GM20431 (cell line): Measurements from ENCODE around the gene TVP23A.
"Not testable (repeated sequence)": the region's sequence is repeated elsewhere in the genome, so short reads cannot be mapped to it uniquely, and the experiment has no call there.

Experiments
- in situ Hi-C: fragments of 300-500 bp; cut with MseI, MboI; formaldehyde crosslinking; loops from one replicate; pipeline ENCODE4 v1.15.0; 2020; ENCODE audit warnings: low sequenced_read_pairs; ENCODE audit not compliant: unreplicated experiment

TVP23A gene

DNA sequence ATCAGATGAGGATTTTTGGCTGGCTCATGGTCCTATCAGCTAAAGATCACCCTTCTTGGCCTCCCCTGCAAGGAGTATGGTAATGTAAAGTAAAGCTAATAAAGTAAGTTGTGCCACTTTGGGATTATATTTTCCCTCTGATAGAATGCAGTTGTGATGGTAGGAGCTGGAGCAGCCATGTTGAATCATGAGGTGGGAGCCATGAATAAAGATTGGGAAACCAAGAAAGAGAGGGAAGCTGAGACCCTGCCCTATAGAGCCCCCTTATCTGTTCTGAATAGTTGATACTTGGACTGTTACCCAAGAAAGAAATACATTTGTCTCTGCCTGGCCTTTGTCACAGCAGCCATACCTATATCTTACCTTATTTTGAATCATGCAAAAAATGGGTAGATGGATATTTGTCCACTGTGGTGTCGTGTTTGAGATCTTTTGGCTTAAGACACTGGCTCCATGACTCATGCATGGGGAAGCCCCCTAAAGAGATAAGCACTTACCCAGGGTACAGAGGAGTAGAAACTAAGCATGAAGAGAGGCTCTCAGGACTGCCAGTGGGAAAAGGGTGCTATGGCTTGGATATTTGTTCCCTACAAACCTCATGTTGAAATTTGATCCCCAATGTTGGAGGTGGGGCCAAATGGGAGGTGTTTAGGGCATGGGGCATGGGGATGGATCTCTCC lies 17.7 kb upstream of the TVP23A start:
- in situ Hi-C loops: no loop called here

DNA sequence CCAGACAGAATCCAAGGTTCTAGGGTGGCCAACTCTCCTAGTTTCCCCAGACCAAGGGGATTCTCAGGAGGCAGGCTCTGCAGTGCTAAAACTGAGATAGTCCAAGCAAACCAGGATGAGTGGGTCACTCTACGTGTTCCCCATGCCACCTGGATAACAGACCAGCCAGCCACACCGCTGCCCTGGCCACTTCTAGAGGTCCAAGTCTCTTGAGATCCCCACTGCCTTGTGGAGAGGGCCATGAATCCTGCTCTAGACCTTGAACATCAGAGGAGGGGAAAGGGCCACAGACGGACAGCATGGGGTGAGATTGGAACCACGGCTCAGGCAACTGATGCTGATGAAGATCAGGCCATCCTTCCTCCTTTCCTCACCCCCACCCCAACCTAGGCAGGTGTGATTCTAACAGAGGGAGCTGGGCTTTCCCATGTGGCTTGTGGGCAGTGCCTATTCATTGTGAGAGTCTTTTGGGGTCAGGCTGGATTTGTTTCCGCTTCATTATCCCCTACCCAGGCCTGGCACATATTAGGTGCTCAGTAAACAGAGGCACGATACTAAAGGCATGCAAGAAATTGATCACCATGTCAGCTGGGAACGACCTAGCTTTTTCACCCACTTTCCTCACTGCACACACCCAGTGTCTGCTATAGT lies 16.8 kb upstream of the TVP23A start:
- in situ Hi-C loops: no loop called here

- in situ Hi-C loops: no loop called here
Measured at GRCh38 chr16:10834766-10835165, 16.2 kb upstream of the TVP23A start.

DNA sequence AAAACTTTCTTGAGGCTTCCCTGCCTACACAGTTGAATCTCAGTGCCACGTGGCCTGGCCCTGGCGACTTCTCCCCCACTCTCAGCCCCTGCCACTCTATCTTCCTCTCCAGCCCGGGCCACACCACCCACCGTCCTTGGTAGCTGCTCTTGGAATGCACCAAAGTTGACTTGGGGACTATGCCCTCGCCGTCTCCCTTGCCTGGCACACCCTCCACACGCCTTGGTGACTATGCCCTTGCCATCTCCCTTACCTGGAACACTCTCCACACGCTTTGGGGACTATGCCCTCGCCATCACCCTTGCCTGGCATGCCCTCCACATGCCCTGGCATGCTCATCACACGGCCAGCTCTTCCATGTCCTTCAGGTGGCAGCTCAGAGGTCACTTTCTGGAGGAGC lies 15.5 kb upstream of the TVP23A start:
- in situ Hi-C loops: no loop called here

DNA sequence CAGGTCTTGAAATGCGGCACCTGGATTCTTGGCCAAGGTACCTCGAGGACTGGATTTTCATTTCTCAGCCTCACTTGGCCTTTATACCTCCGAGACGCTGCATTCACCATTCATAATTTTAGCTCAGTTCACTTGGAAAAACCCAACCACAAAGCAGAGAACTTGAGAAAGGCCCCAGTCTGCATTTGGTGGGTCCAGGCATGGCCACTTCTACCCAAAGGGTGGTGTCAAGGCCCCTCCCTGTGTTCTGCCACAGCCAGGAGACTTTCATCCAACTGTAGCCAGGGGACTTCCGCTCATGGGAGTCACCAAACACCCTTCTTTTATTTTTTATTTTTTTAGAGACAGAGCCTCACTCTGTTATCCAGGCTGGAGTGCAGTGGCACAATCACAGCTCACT lies 14.7 kb upstream of the TVP23A start:
- in situ Hi-C loops: no loop called here

- in situ Hi-C loops: no loop called here
Measured at GRCh38 chr16:10831894-10832886, 13.6 kb upstream of the TVP23A start.

- in situ Hi-C loops: not testable (repeated sequence)
Measured at GRCh38 chr16:10830240-10830639, 11.6 kb upstream of the TVP23A start.

GRCh38 chr16:10829390-10830098 lies 10.9 kb upstream of the TVP23A start:
- in situ Hi-C loops: not testable (repeated sequence)

DNA sequence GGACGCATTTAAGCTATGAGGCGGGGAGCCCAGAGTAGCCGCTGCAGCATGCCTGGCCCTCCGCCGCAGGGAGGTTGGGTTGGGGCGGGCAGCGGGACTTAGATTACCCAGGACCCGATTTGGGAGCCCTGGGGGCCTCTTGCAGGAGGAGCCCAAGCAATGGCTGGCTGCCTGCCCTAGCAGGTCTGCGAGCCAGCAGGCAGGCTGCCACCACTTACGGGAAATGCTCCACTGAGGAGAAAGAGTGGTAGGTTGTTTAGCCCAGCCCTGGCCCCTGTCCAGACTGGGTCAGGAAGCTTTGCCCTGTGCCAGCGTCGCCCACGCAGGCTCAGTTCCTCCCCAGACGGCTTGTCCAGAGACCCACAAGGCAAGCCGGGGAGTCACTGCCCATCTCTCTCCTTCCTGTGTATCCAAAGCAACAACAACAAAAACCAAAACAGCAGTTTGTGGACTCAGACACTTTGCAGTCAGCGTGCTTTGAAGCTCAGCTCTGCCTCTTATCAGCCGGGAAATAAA lies 10.3 kb upstream of the TVP23A start:
- in situ Hi-C loops: no loop called here

DNA sequence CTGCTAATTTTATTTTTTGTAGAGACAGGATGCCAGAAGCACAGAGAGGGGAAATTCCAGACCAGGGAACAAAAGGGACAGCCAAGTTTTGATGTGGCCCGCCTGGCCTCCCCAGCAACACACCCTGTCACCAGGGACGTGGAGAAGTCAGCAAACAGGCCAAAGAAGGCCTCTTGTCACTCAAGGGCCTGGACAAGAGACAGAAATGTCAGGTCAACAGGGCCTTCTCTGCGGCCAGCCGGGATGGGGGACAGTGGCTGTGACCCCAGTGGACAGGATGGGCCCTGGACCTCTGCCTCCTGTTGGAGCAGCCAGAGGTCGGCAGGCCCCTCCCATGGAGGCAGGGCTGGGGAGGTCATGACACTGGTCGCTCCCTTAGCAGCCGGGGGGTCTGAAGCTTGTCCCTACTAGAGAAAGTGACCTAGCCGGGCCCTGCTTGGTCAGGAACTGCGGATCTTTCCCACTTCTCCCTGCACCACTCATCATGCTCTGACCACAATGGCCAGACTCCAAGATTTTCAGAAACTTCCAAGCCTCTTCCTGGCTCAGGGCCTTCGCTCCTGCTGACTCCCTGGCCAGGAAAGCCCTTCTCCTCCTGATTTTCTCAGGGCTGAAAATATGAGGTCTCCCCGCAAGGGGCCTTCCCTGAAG lies 9.2 kb upstream of the TVP23A start:
- in situ Hi-C loops: no loop called here

DNA sequence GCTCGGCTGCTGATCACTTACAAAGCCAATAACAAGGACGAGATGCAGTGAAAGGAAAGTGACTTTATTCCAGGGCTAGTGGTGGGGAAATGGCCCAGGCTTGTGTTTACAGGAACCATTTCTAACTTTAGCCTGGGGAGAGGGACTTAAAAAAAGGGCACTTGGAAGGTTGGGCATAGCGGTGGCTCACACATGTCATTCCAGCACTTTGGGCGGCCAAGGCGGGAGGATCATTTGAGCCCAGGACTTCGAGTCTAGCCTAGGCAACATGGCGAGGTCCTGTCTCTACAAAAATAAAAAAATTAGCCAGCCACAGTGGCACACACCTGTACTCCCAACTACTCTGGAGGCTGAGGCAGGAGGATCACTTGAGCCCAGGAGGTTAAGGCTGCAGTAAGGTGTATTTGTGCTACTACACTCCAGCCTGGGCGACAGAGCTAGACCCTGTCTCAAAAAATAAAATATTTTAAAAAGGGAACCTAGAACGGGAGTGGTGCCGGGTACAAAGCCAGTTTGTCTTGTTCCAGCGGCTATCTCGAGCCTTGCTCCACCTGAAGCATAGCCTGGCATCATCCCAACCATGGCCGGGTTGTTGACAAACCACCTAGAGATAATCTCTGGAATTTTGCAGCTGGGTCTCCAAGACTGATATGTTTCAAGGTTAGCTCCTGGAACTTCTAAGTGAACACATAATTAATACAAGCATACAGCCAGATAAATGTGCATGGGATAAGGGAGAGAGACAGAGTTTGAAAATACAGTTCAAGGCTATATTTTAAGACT lies 5.7 kb upstream of the TVP23A start:
- in situ Hi-C loops: no loop called here

DNA sequence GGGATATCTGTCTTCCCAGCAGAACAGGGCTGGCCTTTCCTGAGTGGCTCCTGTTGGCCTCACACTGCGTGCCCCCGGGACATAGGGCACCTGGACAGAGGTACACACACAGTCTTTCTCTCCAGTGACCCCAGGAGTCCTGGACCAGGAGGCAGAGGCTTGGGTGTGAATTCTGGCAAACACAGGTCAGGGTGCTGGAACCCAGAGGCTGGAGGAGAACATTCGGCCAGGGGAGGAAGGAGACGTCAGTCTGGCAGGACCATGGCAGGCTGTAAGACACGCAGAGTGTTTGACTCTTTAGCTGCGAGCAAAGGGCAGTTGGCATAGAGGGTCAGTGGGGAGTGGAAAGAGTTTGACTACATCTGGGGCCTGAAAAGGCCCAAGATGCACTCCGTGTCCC lies 4.1 kb upstream of the TVP23A start:
- in situ Hi-C loops: no loop called here

DNA sequence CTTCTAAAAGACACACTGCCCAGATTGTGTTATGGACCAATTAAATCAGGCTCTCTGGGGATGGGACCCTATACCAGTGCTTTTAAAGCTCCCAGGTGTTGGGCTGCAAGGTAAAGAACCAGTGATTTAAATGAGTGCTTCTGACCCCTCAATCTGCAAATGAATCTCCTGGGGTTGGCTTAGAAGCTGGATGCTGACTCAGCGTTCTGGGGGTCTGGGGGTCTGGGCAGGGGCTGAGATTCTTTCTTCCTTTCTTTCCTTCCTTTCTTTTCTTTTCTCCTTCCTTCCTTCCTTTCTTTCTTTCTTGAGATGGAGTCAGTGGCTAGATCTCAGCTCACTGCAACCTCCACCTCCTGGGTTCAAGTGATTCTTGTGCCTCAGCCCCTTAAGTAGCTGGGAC lies 2.0 kb upstream of the TVP23A start:
- in situ Hi-C loops: no loop called here

GRCh38 chr16:10817514-10817913 lies 1.1 kb downstream of the TVP23A start:
- in situ Hi-C loops: no loop called here

DNA sequence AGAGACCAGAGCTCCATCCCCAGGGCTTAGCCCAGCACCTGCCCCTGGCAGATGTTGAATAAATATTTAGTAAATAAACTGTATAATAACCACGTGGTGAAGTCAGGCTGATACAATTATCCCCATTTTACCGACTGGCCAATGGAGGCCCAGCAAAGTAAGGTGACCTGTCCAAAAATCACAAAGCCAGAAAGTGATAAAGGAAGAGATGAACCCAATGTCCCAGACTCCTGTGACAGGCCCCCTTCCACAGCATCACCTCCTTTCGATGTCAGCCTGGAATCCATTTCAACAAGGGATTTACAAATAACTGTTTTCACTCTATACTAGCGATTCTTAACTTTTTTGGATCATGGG lies 5.5 kb downstream of the TVP23A start:
- in situ Hi-C loops: no loop called here

GRCh38 chr16:10812312-10813098 lies 6.1 kb downstream of the TVP23A start:
- in situ Hi-C loops: no loop called here

DNA sequence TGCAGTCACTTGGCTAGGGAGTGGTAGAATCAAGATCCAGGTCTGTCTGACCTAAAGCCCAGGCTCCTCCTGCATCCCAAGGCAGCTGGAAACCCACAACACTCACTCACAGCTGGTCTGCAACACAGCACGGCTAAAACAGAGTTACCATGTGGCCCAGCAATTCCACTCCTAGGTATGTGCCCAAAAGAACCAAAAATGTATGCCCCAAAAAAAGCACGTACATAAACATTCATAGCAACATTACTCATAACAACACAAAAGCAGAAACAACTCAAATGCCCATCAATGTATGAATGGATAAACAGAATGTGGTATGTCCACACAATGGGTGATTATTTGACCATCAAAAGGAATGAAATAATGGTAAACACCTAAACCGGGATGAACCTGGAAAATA lies 8.9 kb downstream of the TVP23A start:
- in situ Hi-C loops: no loop called here

DNA sequence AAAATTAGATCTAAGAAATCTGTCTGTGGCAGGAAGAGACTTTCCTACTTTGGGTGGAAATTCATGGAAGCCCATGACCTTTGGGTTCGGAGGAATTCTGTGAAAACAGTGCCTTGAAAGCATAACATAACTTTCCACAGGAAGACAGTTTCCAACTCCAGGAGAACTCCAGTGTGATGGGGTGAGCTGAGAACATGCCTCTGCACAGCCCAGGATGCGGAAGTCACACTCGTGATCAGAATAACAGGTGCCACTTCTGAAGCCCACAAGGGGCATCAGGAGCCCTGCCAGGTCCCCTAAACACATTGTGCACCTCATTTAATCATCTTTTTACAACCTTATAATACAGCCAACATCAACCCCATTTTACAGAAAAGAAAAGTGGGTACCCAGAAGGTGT lies 9.7 kb downstream of the TVP23A start:
- in situ Hi-C loops: no loop called here
